ENCODE data around the gene CARMIL3. TPM values are rescaled to one million over a fixed set of nuclear protein-coding genes. Genes with fewer than 3 reads are reported as not detected.

The CARMIL3 gene
- total RNA-seq, 1 donor from 2014 or later, result 0.77 TPM

DNA sequence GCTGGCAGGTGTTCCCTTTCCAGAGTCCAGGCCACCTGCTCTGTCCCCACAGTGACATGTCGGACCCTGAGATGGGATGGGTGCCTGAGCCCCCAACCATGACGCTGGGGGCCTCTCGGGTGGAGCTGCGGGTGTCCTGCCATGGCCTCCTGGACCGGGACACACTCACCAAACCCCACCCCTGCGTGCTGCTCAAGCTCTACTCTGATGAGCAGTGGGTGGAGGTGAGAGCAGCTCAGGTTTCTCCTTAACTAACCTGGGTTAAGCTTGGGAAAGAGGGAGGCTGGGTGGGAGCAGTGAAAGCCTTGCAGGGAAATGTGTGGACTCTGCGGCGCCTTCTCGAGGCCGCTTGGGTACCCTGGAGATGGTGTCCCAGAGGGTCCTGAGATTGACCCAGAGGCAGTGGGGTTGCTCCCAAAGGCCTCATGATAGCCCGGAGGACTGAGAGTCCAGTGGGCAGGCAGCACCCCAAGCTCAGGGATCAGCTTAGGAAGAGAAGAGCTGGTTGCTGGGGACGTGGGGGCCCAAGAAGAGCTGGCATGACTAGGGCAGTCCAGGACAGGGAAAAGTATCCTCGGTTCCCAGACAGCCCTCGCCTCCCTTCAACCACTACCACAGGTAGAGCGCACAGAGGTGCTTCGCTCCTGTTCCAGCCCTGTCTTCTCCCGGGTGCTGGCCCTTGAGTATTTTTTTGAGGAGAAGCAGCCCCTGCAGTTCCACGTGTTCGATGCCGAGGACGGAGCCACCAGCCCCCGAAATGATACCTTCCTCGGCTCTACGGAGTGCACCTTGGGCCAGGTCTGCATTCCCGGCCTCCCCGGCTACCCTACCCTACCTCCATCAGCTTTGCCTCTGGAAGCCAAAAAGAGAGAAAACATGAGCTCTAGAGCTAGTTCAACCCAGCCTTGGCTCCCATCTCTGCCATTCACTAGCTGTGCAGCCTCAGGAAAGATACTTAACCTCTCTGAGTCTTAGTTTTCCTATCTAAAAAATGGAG, 21.4 kb downstream of the CARMIL3 start:
- H3K9me3 ChIP-seq (ENCODE audit: low read depth), result no peaks in the 10 kb centered on the region
- H3K36me3 ChIP-seq, result no peaks in the 10 kb centered on the region
- no peak overlapping the region for H3K4me3 ChIP-seq
- no peaks in the 10 kb centered on the region for H3F3A ChIP-seq (ENCODE audit: low read depth)
- no peaks in the 10 kb centered on the region for H4K20me1 ChIP-seq (ENCODE audit: low read depth)
- H2AFZ ChIP-seq (replicated peaks), result no peak overlapping the region
- no peak overlapping the region for H3K9ac ChIP-seq
- no peaks in the 10 kb centered on the region for H3K27me3 ChIP-seq
- H3K4me2 ChIP-seq, result no peak overlapping the region
- no peaks in the 10 kb centered on the region for H3K9me3 Mint-ChIP-seq
- H3K27ac ChIP-seq, result no peak overlapping the region
- no peak overlapping the region for H3K4me3 Mint-ChIP-seq
- no peaks in the 10 kb centered on the region for H3K36me3 Mint-ChIP-seq
- no peak for TF ChIP-seq EZH2 (IDR thresholded peaks at IDR 0.05)
- TF ChIP-seq, protein P1, sequence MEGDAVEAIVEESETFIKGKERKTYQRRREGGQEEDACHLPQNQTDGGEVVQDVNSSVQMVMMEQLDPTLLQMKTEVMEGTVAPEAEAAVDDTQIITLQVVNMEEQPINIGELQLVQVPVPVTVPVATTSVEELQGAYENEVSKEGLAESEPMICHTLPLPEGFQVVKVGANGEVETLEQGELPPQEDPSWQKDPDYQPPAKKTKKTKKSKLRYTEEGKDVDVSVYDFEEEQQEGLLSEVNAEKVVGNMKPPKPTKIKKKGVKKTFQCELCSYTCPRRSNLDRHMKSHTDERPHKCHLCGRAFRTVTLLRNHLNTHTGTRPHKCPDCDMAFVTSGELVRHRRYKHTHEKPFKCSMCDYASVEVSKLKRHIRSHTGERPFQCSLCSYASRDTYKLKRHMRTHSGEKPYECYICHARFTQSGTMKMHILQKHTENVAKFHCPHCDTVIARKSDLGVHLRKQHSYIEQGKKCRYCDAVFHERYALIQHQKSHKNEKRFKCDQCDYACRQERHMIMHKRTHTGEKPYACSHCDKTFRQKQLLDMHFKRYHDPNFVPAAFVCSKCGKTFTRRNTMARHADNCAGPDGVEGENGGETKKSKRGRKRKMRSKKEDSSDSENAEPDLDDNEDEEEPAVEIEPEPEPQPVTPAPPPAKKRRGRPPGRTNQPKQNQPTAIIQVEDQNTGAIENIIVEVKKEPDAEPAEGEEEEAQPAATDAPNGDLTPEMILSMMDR (IDR thresholded peaks at IDR 0.05), result no peak
- H3K79me2 ChIP-seq (ENCODE audit: low read depth), result no peaks in the 10 kb centered on the region
- H3K27ac Mint-ChIP-seq, result no peak overlapping the region
- peaks cover 6% of the 10 kb centered on the region for H3K4me1 Mint-ChIP-seq
- H3K27me3 Mint-ChIP-seq (ENCODE audit: insufficient read depth, low read depth), result peaks cover 6% of the 10 kb centered on the region
- H3K4me1 ChIP-seq, result peaks cover 4% of the 10 kb centered on the region
- no peak for DNase-seq (ENCODE audit: low spot score)

DNA sequence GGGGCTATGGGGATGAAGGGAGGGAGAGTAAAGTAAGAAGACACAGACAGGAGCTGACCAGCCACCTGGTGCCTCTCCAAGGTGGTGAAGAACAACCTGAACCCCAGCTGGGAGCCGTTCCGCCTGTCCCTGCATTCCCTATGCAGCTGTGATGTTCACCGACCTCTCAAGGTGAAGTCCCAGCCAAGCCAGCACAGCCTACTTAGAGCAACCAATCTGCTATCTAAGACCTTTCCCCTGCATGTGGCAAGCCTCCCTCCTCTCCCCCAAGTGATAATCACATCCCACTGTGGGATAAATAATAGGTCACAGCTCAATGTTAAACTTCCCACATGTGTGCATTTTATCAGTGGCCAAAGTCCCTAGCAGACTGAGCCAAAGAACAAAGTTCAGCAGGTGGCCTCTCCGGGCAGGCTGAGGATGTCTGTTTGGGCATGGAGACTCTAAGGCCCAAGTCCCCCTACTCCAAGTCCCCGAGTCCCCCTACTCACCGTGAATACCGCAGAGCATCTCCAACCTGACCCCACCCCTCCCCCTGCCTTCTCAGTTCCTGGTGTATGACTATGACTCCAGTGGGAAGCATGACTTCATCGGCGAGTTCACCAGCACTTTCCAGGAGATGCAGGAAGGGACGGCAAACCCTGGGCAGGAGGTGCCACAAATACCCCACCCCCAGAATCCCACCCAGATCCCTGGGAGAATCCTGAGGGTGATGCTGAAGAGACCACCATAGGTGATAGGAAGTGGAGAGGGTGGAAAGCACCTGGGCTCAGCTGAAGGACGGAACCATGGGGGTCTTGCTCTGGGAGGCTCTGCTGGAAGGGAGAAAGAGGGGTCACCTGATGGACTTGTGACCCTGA, 23.0 kb downstream of the CARMIL3 start:
- no peak overlapping the region for H3K4me3 Mint-ChIP-seq

DNA sequence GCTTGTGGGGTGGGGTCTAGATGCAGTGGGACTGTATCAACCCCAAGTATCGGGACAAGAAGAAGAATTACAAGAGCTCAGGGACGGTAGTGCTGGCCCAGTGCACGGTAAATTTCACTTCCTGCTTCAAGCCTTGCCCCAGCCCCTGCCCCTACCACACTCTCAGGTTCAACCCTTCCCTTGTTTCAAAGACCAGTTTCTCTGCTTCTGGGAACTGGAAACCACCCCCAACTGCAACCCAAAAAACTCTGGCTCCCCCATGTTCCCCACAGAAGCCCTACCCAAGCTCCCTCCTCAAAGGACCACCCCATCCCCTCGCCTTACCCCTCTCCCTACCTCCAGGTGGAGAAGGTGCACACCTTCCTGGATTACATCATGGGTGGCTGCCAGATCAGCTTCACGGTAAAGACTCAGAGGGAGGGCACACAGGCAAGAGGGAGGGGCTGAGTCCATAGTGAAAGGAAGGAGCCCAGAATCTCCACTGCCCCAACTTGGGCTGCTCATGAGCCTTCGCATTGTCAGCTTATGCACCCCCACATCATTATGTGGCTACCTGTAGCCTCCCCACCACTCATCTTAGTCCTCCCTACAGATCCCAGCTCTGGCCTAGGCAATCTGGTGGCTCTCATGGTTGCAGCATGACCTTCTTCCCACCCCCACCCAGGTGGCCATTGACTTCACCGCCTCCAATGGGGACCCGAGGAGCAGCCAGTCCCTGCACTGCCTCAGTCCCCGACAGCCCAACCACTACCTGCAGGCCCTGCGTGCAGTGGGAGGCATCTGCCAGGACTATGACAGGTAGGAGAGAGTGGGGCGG, 23.9 kb downstream of the CARMIL3 start:
- H4K20me1 ChIP-seq (ENCODE audit: low read depth), result no peaks in the 10 kb centered on the region
- H3K4me2 ChIP-seq, result no peak overlapping the region
- peaks cover 18% of the 10 kb centered on the region for H3K27me3 Mint-ChIP-seq (ENCODE audit: insufficient read depth, low read depth)
- no peaks in the 10 kb centered on the region for H3K79me2 ChIP-seq (ENCODE audit: low read depth)
- TF ChIP-seq, protein P1 (IDR thresholded peaks at IDR 0.05), result no peak
- no peak for TF ChIP-seq EZH2phosphoT487 (IDR thresholded peaks at IDR 0.05)
- TF ChIP-seq EZH2 (IDR thresholded peaks at IDR 0.05), result no peak
- H3K9me3 ChIP-seq (ENCODE audit: low read depth), result no peaks in the 10 kb centered on the region
- H3K9ac ChIP-seq, result no peak overlapping the region
- no peak overlapping the region for H3K27ac ChIP-seq
- peaks cover 19% of the 10 kb centered on the region for H3F3A ChIP-seq (ENCODE audit: low read depth)
- no peak overlapping the region for H3K4me3 ChIP-seq
- peaks cover 26% of the 10 kb centered on the region for H3K4me1 Mint-ChIP-seq
- H3K4me3 Mint-ChIP-seq, result no peak overlapping the region
- no peaks in the 10 kb centered on the region for H3K9me3 Mint-ChIP-seq
- no peak overlapping the region for H3K27ac Mint-ChIP-seq
- H2AFZ ChIP-seq (replicated peaks), result no peak overlapping the region
- H3K36me3 ChIP-seq, result no peaks in the 10 kb centered on the region
- no peaks in the 10 kb centered on the region for H3K36me3 Mint-ChIP-seq
- peaks cover 29% of the 10 kb centered on the region for H3K4me1 ChIP-seq
- DNase-seq (ENCODE audit: low spot score), result no peak
- H3K27me3 ChIP-seq, result peaks cover 6% of the 10 kb centered on the region

More for the DNA sequence above, 23.0 kb downstream of the CARMIL3 start:
- Mint-ChIP-seq H3K27ac (no peak overlapping the region), H3K9me3 (no peaks in the 10 kb centered on the region), H3K27me3 (ENCODE audit: insufficient read depth, low read depth) (peaks cover 11% of the 10 kb centered on the region), H3K36me3 (no peaks in the 10 kb centered on the region), H3K4me1 (peaks cover 18% of the 10 kb centered on the region)
- no peaks in the 10 kb centered on the region for H3K36me3 ChIP-seq
- no peaks in the 10 kb centered on the region for H3K79me2 ChIP-seq (ENCODE audit: low read depth)
- no peak for DNase-seq (ENCODE audit: low spot score)
- H3K27me3 ChIP-seq, result no peaks in the 10 kb centered on the region
- no peak overlapping the region for H3K4me2 ChIP-seq
- H2AFZ ChIP-seq (replicated peaks), result no peak overlapping the region
- no peak for TF ChIP-seq EZH2phosphoT487 (IDR thresholded peaks at IDR 0.05)
- TF ChIP-seq, protein P1 (IDR thresholded peaks at IDR 0.05), result no peak
- TF ChIP-seq EZH2 (IDR thresholded peaks at IDR 0.05), result no peak
- no peak overlapping the region for H3K4me3 ChIP-seq
- no peaks in the 10 kb centered on the region for H3K9me3 ChIP-seq (ENCODE audit: low read depth)
- H3F3A ChIP-seq (ENCODE audit: low read depth), result peaks cover 11% of the 10 kb centered on the region
- H3K27ac ChIP-seq, result no peak overlapping the region
- H3K4me1 ChIP-seq, result peaks cover 21% of the 10 kb centered on the region
- H4K20me1 ChIP-seq (ENCODE audit: low read depth), result no peaks in the 10 kb centered on the region
- no peak overlapping the region for H3K9ac ChIP-seq

Measured in neural progenitor cell (in vitro differentiated cells).